K562 (cell line): ENCODE data around the gene DAB2IP. TPM values are rescaled to one million over a fixed set of nuclear protein-coding genes. Genes with fewer than 3 reads are reported as not detected.

Experiments used
- ATAC-seq: fragments of 200-7000 bp; cut with Tn5 transposase; 3 replicates; pipeline ENCODE4 v1.9.1; 2020; ENCODE audit warnings: moderate library complexity
- BruUV-seq: library from RNA; stranded (reverse); fragments of 400-500 nt; replicated peaks from 2 replicates; lab custom pipeline; 2021; lab: Mats Ljungman, UMichigan
- CTCF ChIA-PET: fragments of 300-600 bp; formaldehyde crosslinking; extraction: SDS; loops from one replicate; lab custom pipeline; 2021; ENCODE audit warnings: low intra/inter-chr PET ratio; lab: Yijun Ruan, JAX
- POLR2A ChIA-PET: fragments of 300-600, 350-650 bp; sonication (Branson Sonifier 250); formaldehyde crosslinking; extraction: SDS; loops from one replicate; lab custom pipeline; 2021; ENCODE audit warnings: antibody characterized with exemption, inconsistent platforms; lab: Yijun Ruan, JAX
- DNase-seq, 4 experiments: peaks; one replicate each; pipeline versions ENCODE4 v3.0.0 to v3.0.0-alpha.2; 2011 to 2018; ENCODE audit warnings: low spot score in 3 of 4, mixed read lengths in 3 of 4; ENCODE audit errors: extremely low read depth in 1 of 4
- FAIRE-seq: peaks from 2 replicates; lab custom pipeline; 2011; peaks lifted over from hg19 to GRCh38; lab: Jason Lieb, UNC
- H2AFZ ChIP-seq: 2 replicates; pipeline ENCODE4 v1.6.0; 2011; ENCODE audit warnings: low read depth, low read length, control low read depth, inconsistent platforms
- H3K27ac ChIP-seq: fragments of 200-600 bp; 3 replicates; pipeline ENCODE4 v1.8.0; 2011; ENCODE audit warnings: low read depth, mild to moderate bottlenecking, control low read depth, inconsistent platforms, low read length, moderate library complexity, mixed read lengths; ENCODE audit errors: extremely low read depth
- H3K27me3 ChIP-seq, 2 experiments: fragments of 300-600 bp in 1 of 2; 2 replicates in 1 of 2; 3 replicates in 1 of 2; pipeline versions ENCODE4 v1.6.0 to v1.8.0; 2011; ENCODE audit warnings: inconsistent platforms in 2 of 2, low read length in 2 of 2, mild to moderate bottlenecking in 1 of 2, mixed read lengths in 1 of 2, moderate library complexity in 1 of 2; ENCODE audit not compliant: control insufficient read depth in 2 of 2, insufficient read depth in 2 of 2
- H3K36me3 ChIP-seq: fragments of 300-600 bp; 3 replicates; pipeline ENCODE4 v1.8.0; 2011; ENCODE audit warnings: mild to moderate bottlenecking, low read length, inconsistent platforms; ENCODE audit not compliant: control insufficient read depth, insufficient read depth
- H3K4me1 ChIP-seq, 2 experiments: fragments of 200-600 bp in 1 of 2; replicated peaks in 1 of 2; 2 replicates in 1 of 2; 3 replicates in 1 of 2; pipeline versions ENCODE4 v1.5.1 to v1.8.0; 2011; ENCODE audit warnings: inconsistent platforms in 2 of 2, low read length in 2 of 2, mild to moderate bottlenecking in 1 of 2, mixed read lengths in 1 of 2, moderate library complexity in 1 of 2; ENCODE audit not compliant: control insufficient read depth in 2 of 2, insufficient read depth in 2 of 2
- H3K4me2 ChIP-seq: 2 replicates; pipeline ENCODE4 v1.6.1; 2011; ENCODE audit warnings: low read length, control low read depth, inconsistent platforms, mixed read lengths; ENCODE audit not compliant: insufficient read depth
- H3K4me3 ChIP-seq: fragments of 200-600 bp; sonication (generic), shearing (Covaris generic); 2 replicates; pipeline ENCODE4 v1.5.1; 2016; ENCODE audit warnings: control low read depth, inconsistent platforms
- H3K79me2 ChIP-seq: fragments of 200-600 bp; 3 replicates; pipeline ENCODE4 v1.8.0; 2011; ENCODE audit warnings: low read length, inconsistent platforms; ENCODE audit not compliant: control insufficient read depth, insufficient read depth
- H3K9ac ChIP-seq, 2 experiments: 2 replicates each; pipeline versions ENCODE4 v1.6.0 to v1.6.1; 2011; ENCODE audit warnings: low read depth in 2 of 2, low read length in 2 of 2, control low read depth in 1 of 2, inconsistent platforms in 1 of 2, mild to moderate bottlenecking in 1 of 2, mixed read lengths in 1 of 2; ENCODE audit not compliant: insufficient read depth in 1 of 2
- H3K9me1 ChIP-seq: one replicate; pipeline ENCODE4 v1.6.0; 2011; ENCODE audit warnings: inconsistent platforms, mild to moderate bottlenecking, low read length, moderate library complexity; ENCODE audit not compliant: control insufficient read depth, insufficient read depth
- H3K9me3 ChIP-seq: replicated peaks from 2 replicates; pipeline ENCODE4 v1.5.1; 2011; ENCODE audit warnings: low read depth, low read length, inconsistent platforms; ENCODE audit not compliant: control insufficient read depth, insufficient read depth
- H4K20me1 ChIP-seq: replicated peaks from 2 replicates; pipeline ENCODE4 v1.6.1; 2011; ENCODE audit warnings: low read length, inconsistent platforms, mixed read lengths; ENCODE audit not compliant: control insufficient read depth, insufficient read depth
- NR0B1 ChIP-seq: fragments of 450-650 bp; IDR thresholded peaks from one replicate; pipeline ENCODE4 v1.6.1; 2018; ENCODE audit warnings: mild to moderate bottlenecking, moderate library complexity; ENCODE audit not compliant: partially characterized antibody
- POLR2G ChIP-seq: fragments of 200-400 bp; formaldehyde crosslinking; IDR thresholded peaks from 2 replicates; pipeline ENCODE4 v1.6.1; 2017; ENCODE audit warnings: low read depth, mild to moderate bottlenecking, antibody characterized with exemption, low read length, moderate library complexity
- PTTG1 ChIP-seq: fragments of 450-650 bp; IDR thresholded peaks from 2 replicates; pipeline ENCODE4 v1.6.1; 2016; ENCODE audit warnings: low read depth, mild to moderate bottlenecking, missing genetic modification characterization, missing compliant biosample characterization
- SAP30 ChIP-seq: fragments of 200-600 bp; sonication (generic); IDR thresholded peaks from 2 replicates; pipeline ENCODE4 v1.6.1; 2012; ENCODE audit warnings: borderline replicate concordance, low read depth, mild to moderate bottlenecking, moderate library complexity, low read length, control low read depth, inconsistent platforms; ENCODE audit not compliant: insufficient read depth, poor library complexity, severe bottlenecking
- ZBTB1 ChIP-seq: sonication (generic); formaldehyde crosslinking; IDR thresholded peaks from 2 replicates; pipeline ENCODE4 v1.8.1; 2023; ENCODE audit warnings: missing genetic modification reagents, low read depth, mild to moderate bottlenecking, borderline replicate concordance
- WGBS: fragments of 100-300 bp; shearing (Covaris generic); methylation state at CpG from one replicate; pipeline ENCODE4 v1.1.6; 2016; ENCODE audit warnings: low coverage, mixed read lengths; ENCODE audit not compliant: insufficient coverage; ENCODE audit errors: missing lambda C conversion rate; 5-methylcytosine and 5-hydroxymethylcytosine counted together
- in situ Hi-C: fragments of 300-500 bp; cut with MboI; formaldehyde crosslinking; loops from 4 replicates; pipeline ENCODE4 v1.15.0; 2018; ENCODE audit warnings: inconsistent platforms, mixed read lengths
- intact Hi-C: fragments of 100-400 bp; cut with micrococcal nuclease; formaldehyde crosslinking; loops from 2 replicates; pipeline ENCODE4 v1.14.2; 2022
- polyA plus RNA-seq, 8 experiments: library from polyadenylated mRNA; depleted of rRNA in 4 of 8; stranded (reverse) in 5 of 8; unstranded in 3 of 8; fragments of >200 nt; fragmentation: Nextera tagmentation in 2 of 8; fragmentation: Illumina TruSeq in 1 of 8; extraction: Ambion mirVana in 2 of 8; extraction: Trizol in 1 of 8; gene quantifications; 2 replicates each; pipeline versions ENCODE4 v1.2.1 to v1.2.3, GENCODE V29; 2011 to 2014; ENCODE audit warnings: inconsistent platforms in 1 of 8, missing spikeins in 1 of 8
- total RNA-seq, 7 experiments: library from RNA; depleted of rRNA in 6 of 7; stranded (reverse); fragments of >200 nt in 6 of 7; fragmentation: Illumina TruSeq in 2 of 7; extraction: Trizol in 2 of 7; gene quantifications; 2 replicates each; pipeline versions ENCODE4 v1.2.1 to v1.2.3, GENCODE V29; 2011 to 2021; ENCODE audit warnings: low replicate concordance in 1 of 7

DAB2IP gene
- total and polyA plus RNA-seq, 9 of the 15 experiments (the other 6 are each of a cell fraction or from before 2014, with no cell fraction given), result 0.04 to 0.31 (median 0.08) TPM; not detected in 5

- no peaks in the 10 kb centered on the region for H3K9me1 ChIP-seq
- FAIRE-seq, result no peak
- peaks cover 0 to 15% of the 10 kb centered on the region in 2 experiments; a peak in 3 of 5 replicates for H3K4me1 ChIP-seq
- BruUV-seq, result no TSS peak
- ChIA-PET POLR2A (no interaction called here), CTCF (no interaction called here)
- no peak overlapping the region for H2AFZ ChIP-seq
- H3K4me3 ChIP-seq, result no peak overlapping the region
- intact Hi-C loops (no loop called here), in situ Hi-C loops (no loop called here)
- no peaks in the 10 kb centered on the region for H3K9me3 ChIP-seq
- no peaks in the 10 kb centered on the region for H3K79me2 ChIP-seq
- H3K9ac ChIP-seq, result no peak overlapping the region
- ATAC-seq, result no peak
- TF ChIP-seq NR0B1 (no peak), ZBTB1 (CRISPR knock-in tag) (no peak), SAP30 (no peak), PTTG1 (tag) (no peak), POLR2G (no peak)
- DNase-seq, result no peak
- no peak overlapping the region for H3K4me2 ChIP-seq
- WGBS, result 2% methylated on average over 5 of the region's 5 CpGs
- H4K20me1 ChIP-seq, result peaks cover 13% of the 10 kb centered on the region; the same call in 1 of the 2 replicates
- peaks cover 18 to 46% of the 10 kb centered on the region in 2 experiments for H3K27me3 ChIP-seq
- H3K36me3 ChIP-seq, result no peaks in the 10 kb centered on the region
- no peak overlapping the region for H3K27ac ChIP-seq
These were observed 3.3 kb upstream of the DAB2IP start for GRCh38 chr9:121648172-121648571.
